GM21619 (cell line): ENCODE results near the gene SYT11.
A peak's percentile ranks its signal among the peaks of the same experiment; 100 is the strongest.
"Not testable (repeated sequence)": the region's sequence is repeated elsewhere in the genome, so short reads cannot be mapped to it uniquely, and the experiment has no call there.

Experiments used
- ATAC-seq: cut with Tn5 transposase; IDR thresholded peaks from one replicate; pipeline ENCODE4 v1.9.1; 2021; ENCODE audit not compliant: unreplicated experiment

SYT11 gene, protein sequence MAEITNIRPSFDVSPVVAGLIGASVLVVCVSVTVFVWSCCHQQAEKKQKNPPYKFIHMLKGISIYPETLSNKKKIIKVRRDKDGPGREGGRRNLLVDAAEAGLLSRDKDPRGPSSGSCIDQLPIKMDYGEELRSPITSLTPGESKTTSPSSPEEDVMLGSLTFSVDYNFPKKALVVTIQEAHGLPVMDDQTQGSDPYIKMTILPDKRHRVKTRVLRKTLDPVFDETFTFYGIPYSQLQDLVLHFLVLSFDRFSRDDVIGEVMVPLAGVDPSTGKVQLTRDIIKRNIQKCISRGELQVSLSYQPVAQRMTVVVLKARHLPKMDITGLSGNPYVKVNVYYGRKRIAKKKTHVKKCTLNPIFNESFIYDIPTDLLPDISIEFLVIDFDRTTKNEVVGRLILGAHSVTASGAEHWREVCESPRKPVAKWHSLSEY

DNA sequence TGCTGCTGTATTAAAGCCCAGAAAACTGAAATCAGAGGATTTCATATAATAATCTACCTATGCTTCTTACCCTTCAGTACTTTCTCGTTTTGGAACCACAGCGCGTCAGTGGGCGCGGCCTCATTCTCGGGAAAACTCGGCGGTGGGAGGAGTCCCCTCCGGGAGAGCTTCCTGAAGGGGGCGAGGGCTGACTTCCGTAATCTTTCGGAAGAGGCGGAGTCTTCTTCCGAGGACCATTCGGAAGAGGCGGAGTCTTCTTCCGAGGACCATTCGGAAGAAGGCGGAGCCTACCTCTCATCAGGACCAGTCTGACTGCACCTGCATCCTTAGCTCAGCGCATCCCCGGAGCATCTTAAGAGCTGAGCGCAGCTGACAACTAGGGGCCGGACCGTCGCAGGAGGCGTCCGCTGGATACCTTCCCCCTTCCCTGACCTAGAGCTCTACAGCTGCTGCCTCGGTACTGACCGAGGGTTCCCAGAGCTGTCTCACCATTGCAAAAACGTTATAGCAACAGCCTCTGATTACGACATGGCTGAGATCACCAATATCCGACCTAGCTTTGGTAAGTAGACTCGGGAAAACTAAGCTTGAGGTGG lies at the start of gene SYT11:
Gene SYT11 (plus strand): TSS at position 334 of the 596 bp plus-strand sequence. CDS start 195 bp downstream, at position 529.
- ATAC-seq = peak; percentile 43

DNA sequence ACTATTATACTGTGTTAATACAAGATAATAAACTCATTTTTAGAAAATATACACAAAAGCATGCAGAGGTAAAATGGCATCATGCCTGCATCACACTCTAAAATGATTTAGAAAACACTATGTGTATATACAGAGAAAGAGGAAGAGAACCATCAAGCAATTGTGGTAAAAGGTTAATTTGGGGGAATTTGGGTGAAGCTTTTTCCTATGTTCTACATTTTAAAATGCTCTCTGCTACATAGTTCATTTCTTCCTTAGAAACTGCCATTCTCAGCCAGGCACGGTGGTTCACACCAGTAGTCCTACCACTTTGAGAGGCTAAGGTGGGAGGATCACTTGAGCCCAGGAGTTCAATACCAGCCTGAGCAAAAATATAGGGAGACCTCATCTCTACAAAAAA lies 46.5 kb upstream of the SYT11 start:
- ATAC-seq = no peak

DNA sequence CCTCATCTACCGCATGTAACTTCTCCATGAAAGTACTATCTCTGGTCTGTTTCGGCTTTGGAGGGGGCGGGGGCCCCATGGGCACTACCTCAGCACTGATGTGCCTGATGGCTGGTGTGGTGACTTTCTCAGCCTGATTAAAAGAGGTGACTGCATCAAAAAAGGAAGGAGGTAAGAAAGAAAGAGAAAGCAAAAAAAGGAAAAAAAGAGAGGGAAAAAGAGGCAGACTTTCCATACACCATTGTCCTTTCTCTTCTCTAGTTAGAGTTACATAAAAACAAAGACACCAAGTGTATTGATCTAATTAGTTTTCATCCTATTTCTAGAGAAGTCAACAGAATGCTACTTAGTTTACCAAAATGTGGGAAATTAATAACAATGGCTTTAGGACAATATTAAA lies 45.7 kb upstream of the SYT11 start:
- no peak for ATAC-seq

DNA sequence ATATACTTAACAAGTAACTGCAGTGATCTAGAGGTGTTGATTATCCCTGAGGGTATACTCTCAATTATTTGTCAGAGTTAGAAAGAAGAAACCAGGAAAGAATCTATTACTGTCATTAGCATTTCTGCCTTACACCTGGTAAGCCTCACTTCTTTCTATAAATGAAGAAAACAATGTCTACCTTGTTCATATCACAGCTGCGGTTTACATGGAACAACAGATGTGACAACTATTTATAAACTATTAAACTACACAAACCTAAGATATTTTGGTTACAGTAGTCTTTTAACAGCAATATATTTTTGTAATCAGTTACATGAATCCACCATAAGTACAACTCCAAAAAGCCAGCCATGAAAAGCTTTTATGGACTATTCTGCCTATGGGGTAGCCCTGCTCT lies 43.0 kb upstream of the SYT11 start:
- ATAC-seq = no peak

DNA sequence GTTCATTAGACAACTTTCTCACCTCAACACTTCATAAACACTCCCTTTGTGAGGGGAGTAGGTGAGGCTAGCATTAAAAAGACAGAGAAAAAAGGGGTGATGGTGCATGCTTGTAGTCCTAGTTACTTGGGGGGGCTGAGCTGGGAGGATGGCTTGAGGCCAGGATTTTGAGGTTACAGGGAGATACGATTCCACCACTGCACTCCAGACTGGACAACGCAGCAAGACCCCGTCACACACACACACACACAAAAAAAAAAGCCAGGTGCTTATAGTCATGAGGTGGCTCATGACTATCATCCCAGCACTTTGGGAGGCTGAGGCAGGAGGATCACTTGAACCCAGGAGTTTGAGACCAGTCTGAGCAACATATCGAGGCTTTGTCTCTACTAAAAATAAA lies 31.9 kb upstream of the SYT11 start:
- no peak for ATAC-seq

DNA sequence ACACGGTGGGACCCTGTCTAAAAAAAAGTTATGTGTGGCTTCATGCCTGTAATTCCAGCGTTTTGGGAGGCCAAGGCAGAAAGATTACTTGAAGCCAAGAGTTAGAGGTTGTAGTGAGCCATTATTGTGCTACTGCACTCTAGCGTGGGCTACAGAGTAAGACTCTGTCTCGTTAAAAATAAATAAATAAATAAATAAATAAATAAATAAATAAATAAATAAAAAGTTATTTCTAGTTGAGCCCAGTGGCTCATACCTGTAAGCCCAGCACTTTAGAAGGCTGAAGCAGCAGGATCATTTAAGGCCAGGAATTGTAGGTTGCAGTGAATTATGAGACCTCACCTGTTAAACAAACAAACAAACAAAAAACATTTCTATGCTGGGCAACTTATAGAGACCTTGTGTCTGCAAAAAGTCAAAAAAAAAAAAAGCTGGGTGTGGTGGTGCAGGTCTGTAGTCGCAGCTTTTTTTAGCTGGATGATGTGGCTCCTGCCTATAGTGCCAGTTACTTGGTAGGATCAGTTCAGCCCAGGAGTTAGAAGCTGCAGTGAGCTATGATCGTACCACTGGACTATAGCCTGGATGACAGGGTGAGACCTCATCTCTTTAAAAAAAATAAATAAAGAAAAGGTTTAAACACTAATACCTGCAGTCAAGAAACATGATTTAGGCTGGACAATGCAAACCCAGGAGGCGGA lies 27.9 kb upstream of the SYT11 start:
- no peak for ATAC-seq

DNA sequence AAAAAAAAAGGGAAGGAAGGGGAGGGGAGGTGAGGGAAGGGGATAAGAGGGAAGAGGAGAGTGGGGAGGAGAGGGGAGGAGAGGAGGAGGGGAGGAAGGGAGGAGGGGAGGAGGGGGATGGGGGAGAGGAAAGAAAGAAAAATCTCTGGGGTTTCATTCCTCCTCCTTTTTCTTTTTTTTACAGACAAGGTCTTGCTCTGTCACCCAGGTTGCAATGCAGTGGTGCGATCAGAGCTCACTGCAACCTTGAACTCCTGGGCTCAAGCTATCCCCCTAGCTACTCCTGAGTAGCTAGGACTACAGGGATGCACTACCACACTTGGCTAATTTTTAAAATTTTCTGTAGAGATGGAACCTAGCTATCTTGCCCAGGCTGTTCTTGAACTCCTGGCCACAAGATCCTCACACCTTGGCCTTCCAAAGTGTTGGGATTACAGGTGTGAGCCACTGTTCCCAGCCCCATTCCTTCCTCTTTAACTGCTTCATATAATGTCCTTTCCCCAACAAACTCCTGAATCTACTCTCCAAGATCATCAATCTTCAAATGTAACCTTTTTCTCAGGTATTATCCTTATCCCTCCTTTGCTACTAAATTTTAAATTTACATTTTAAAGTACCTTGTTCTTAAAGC lies 25.6 kb upstream of the SYT11 start:
- ATAC-seq = no peak

DNA sequence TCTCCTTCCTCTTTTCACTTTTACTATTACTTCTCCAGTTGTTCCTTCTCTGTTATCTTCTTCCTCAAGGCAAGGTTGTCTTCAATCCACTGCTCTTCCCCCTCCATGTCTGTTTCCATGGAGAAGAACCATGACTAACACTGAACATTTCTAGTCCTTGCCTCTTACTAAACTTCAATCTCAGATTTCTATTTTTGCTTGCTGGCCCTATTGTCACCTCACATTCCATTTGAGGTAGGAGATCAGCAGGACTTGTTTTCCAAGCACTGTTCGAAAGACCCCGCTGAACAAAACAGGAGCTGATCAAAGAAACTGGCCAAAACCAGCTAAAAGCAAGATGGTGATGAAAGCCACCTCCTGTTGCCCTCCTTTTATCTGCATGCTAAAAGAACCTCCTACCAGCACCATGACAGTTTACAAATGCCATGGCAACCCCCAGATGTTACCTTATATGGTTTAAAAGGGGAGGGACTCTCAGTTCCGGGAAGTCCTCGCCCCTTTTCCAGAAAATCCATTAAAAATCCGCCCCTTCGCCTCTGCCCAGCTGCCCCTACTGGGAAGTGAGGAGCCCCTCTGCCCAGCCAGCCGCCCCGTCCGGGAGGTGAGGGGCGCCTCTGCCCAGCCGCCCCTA lies 25.0 kb upstream of the SYT11 start:
- no peak for ATAC-seq

DNA sequence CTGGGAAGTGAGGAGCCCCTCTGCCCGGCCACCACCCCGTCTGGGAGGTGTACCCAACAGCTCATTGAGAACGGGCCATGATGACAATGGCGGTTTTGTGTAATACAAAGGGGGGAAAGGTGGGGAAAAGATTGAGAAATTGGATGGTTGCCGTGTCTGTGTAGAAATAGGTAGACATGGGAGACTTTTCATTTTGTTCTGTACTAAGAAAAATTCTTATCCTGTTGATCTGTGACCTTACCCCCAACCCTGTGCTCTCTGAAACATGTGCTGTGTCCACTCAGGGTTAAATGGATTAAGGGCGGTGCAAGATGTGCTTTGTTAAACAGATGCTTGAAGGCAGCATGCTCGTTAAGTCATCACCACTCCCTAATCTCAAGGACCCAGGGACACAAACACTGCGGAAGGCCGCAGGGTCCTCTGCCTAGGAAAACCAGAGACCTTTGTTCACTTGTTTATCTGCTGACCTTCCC lies 24.4 kb upstream of the SYT11 start:
- not testable (repeated sequence) for ATAC-seq

DNA sequence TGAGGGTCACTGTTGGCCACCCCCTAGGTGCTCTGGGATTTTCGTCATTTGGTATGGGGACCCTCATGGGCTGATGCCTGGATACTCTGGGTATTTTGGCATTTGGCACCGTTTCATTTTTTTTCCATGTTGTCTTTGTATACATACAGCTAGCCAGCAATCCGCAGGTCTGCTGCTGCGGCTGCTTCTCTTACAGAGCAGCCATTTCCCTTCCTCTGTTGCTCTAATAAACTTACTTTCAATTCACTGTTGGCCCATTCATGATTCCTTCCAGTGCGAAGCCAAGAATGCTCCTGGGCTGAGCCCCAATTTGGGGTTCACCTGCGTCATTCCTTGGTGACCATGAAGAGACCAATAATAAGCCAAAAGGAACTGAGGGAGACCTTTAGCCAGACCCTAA lies 23.8 kb upstream of the SYT11 start:
- no peak for ATAC-seq

DNA sequence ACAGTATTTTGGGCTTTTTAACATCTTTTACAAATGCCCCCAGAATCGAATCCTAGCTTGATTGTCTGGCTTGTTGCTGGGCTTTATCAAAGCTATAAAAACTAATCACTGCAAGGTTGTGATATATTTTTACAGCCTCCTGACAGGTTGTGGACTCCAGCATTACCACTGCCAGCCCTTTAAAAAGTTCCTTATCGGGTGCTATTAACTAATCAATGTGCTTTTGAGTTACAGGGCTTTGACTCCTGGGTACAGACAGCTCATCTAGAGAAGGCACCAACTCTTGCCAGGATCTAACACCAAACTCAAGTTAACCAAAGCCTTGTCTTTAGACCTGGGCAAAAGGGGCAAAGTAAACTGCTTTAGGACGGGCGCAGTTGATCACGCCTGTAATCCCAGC lies 19.0 kb upstream of the SYT11 start:
- ATAC-seq = no peak

DNA sequence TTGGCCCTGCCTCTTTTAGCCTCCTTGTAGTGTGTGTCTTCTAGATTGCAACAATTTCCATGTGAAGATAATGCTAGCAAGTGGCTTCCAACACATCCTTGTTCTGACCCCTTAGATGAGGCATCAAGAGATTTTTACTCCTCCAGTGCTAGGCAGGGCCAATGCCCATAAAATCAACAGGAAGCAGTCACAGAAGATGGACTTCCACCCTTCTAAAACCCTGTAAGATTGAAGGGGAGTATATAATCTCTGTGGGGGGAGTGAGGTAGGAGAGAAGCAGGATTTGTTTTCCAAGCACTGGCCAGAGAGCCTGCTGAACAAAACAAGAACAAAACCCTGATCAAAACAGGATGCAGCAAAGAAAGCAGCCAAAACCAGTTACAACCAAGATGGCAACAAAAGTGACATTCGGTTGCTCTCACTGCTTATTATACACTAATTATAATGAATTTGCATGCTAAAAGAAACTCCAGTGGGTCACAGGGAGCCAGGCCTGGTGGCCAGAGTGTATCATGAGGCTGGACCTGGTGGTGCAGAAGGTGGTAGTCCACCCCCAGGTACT lies 14.4 kb upstream of the SYT11 start:
- ATAC-seq = no peak

DNA sequence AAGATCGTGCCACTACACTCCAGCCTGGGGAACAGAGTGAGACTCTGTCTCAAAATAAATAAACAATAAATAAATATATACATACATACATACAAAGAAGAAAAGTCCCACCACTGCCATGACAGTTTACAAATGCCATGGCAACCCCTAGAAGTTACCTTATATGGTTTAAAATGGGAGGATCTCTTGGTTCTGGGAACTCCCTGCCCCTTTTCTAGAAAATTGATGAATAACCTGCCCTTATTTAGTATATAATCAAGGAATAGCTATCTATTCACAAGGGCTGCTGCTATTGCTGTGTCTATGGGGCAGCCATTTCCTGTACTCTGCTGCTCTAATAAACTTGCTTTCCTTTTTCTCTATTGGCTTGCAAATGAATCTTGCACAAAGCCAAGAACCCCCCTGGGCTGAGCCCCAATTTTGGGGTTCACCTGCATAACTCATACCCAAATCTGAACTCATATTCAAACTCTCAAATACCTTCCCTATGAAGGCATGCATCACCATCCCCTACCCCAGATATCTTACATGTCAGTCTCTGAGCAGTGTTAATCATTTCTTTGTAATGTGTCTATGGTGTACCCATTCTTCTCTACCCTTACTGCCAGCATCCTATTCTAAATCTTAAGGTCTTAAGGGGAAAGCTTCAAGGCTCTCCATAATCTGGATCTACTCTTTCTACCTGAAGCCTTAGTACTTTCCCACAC lies 11.4 kb upstream of the SYT11 start:
- ATAC-seq = no peak

DNA sequence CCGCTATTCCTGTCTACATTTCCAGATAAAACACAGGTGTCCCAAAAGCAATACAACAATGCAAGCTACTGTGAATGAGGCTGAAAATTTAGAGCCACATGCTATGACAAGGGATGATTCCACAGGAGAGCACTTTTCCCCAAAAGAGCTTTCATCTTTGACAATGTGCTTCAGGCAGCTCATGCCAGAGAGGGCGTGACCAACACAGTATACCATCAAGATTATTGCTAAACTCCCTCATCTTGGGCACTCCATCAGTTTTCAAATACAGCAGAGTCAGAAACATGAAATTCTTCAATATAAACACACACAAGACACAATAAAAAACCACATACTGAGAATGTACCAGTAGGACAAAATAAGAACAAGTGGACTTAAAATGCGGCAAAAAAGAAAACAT lies 9.0 kb upstream of the SYT11 start:
- no peak for ATAC-seq

DNA sequence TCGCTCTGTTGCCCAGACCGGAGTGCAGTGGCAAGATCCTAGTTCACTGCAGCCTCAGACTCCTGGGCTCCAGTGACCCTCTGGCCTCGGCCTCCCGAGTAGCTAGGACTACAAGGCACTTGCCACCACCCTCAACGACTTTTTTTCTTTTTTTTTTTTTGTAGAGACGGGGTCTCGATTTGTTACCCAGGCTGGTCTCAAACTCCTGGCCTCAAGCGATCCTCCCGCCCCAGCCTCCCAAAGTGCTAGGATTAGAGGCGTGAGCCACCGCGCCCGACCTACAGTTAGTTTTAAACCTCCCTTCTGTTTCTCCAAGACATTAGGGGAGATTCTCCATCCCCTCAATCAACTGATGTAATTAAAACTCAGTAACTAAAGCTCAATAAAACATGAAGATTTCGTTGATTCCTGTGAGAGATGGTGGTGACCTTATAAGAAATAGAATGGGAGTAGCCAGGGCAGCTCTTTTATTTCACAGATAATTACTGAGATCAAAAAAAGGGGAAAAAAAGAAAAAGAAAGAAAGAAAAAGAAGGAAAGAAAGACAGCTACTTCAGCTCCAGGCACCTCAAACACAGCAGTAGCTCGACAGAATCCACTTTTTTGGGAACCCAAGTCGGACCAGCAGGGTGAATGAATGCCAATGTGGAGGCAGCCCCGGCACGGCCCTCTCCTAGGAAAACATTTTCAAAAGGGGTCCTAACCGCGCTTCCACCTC lies 3.0 kb upstream of the SYT11 start:
- ATAC-seq = no peak

DNA sequence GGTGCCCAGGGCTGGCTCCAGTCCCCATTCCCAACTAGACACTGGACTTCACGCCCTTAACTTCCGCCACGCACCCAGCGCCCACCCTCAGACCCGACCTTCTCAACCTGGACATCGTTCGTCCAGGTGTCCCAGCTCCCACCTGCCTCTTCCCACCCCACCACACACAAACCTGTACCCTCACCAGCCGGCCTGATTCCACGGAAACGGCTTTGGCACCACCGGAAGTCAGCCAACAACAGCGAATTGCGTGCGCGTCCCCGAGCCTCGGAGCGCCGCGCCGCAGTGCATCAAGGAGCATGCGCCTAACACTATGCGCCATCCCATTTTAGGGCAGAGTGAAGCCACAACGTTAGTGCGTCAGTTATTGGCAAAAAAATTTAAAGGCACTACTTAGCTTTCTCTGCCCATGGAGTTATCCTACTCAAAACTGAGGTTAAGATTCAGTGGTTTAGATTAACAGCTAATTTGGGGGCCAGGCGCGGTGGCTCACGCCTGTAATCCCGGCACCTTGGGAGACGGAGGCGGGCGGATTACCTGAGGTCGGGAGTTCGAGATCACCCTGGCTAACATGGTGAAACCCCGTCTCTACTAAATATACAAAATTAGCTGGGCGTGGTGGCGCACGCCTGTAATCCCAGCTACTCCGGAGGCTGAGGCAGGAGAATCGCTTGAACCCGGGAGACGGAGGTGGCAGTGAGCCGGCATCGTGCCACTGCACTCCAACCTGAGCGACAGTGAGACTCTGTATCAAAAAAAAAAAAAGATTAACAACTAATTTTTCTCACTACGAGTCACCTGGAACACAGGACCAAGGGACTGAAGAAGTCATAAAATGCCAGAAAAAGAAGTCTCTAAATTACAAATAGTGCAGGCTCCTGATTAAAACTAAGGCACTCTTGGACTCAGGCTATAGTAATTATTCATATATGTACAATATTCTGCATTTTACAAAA lies 2.1 kb upstream of the SYT11 start, which contains the start of gene GON4L:
Gene GON4L (minus strand): TSS at position 240 of the 956 bp plus-strand sequence. CDS start 3,434 bp downstream, outside the sequence.
- ATAC-seq = peak; percentile 41

DNA sequence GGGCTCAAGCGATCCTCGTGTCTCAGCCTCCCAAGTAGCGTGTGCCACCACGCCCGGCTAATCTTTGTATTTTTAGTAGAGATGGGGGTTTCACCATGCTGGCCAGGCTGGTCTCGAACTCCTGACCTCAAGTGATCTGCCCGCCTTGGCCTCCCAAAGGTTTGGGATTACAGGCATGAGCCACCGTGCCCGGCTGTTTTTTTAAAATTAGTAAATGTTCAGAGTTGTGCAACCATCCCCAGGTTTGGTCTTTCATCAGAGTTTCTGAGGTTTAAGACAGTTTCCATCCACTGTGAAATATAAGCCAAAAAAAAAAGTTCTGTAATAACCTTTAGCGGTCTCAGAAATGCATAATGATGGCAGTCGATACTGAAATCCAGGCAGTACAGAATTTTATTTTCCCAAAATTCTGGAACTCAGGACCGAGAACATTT lies 550 bp upstream of the SYT11 start:
- ATAC-seq = peak; percentile 7
